ENCODE data around the gene NDUFC2.
"Not testable (repeated sequence)": the region's sequence is repeated elsewhere in the genome, so short reads cannot be mapped to it uniquely, and the experiment has no call there.

The NDUFC2 gene

DNA sequence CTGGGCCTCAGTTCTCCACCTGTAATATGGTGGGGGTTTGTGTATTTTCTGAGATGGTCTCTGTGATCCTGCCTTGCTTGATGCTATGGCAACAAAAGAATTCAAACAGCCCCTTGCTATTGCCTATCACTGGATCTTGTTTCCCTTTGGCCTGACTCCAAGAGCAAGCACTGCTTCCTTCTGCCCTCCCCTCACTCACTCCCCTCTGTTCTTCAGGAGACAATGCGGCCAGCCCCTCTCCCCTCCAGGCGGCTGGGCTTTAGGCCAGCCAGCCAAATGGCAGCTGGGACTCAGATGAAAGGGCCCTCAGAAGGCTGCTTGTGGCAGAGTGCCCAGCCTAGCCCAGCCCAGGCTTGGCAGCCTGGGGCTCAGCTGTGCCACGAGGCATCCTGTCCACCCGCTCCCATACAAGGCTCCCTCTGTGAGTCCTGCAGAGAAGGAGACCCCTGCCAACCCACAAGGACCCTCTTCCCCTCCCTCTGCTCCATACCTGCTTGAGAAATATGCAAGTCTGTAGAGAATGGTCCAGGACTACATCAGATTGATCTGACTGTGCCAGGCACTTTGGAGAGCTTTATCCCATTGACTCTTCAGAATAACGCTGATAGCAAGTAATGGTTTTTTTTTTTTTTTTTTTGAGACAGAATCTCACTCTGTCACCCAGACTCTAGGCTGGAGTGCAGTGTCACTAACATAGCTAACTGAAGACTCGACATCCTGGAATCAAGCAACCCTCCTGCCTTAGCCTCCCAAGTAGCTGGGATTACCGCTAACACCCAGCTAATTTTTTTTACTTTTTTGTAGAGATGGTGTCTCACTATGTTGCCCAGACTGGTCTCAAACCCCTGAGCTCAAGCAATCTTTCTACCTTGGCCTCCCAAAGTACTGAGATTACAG is 49.0 kb downstream of the NDUFC2 start:
- H3K4me3 ChIP-seq (ENCODE audit: low read depth, low read length): no peak overlapping the region
- DNase-seq (ENCODE audit: low read depth): peak; percentile 18
- TF ChIP-seq, protein P1, sequence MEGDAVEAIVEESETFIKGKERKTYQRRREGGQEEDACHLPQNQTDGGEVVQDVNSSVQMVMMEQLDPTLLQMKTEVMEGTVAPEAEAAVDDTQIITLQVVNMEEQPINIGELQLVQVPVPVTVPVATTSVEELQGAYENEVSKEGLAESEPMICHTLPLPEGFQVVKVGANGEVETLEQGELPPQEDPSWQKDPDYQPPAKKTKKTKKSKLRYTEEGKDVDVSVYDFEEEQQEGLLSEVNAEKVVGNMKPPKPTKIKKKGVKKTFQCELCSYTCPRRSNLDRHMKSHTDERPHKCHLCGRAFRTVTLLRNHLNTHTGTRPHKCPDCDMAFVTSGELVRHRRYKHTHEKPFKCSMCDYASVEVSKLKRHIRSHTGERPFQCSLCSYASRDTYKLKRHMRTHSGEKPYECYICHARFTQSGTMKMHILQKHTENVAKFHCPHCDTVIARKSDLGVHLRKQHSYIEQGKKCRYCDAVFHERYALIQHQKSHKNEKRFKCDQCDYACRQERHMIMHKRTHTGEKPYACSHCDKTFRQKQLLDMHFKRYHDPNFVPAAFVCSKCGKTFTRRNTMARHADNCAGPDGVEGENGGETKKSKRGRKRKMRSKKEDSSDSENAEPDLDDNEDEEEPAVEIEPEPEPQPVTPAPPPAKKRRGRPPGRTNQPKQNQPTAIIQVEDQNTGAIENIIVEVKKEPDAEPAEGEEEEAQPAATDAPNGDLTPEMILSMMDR (IDR thresholded peaks at IDR 0.05; ENCODE audit: control insufficient read depth, extremely low read depth, insufficient read depth): no peak

DNA sequence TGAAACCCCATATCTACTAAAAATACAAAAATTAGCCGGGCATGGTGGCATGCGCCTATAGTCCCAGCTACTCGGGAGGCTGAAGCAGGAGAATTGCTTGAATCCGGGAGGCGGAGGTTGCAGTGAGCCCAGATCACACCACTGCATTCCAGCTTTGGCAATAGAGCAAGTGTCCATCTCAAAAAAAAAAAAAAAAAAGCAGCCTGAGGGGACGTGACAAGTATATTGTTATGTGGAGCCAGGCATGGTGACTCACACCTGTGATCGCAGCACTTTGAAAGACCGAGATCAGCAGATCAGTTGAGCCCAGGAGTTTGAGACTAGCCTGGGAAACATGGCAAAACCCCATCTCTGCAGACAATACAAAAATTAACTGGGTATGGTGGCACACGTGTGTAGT is 51.2 kb downstream of the NDUFC2 start:
- DNase-seq (ENCODE audit: low read depth); H3K4me3 ChIP-seq (ENCODE audit: low read depth, low read length): not testable (repeated sequence)

DNA sequence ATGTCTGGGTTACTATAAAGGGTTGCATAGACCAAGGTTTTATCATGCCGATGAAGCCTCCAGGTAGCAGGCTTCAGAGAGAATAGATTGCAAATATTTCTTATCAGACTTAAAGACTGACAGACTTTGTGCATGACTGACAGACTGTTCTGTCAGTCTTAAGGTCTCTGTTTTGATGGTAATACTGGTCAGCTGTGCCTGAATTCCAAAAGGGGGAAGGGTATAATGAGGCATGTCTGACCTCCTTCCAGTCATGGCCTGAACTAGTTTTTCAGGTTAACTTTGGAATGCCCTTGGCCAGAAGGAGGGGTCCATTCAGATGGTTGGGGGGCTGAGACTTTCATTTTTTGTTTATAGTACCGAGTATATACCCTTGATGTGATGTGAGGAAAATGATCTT is 51.9 kb downstream of the NDUFC2 start:
- H3K4me3 ChIP-seq (ENCODE audit: low read depth, low read length): no peak overlapping the region
- no peak for DNase-seq (ENCODE audit: low read depth)
- TF ChIP-seq, protein P1 (IDR thresholded peaks at IDR 0.05; ENCODE audit: control insufficient read depth, extremely low read depth, insufficient read depth): no peak

DNA sequence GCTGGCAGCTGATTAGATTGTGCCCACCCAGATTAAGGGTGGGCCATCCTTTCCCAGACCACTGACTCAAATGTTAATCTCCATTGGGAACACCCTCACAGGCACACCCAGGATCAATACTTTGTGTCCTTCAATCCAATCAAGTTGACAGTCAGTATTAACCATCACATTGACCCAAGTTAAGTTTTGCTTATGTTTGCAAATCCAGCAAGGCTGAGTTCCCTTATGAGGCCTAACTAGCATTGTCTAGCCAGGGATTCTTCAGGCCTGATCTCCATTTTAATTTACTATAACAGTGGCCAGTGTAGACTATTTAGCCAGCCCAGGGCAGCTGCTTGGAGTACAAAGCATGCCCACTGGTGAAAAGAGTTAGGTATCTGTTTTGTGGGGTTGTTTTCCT is 54.3 kb downstream of the NDUFC2 start:
- TF ChIP-seq, protein P1 (IDR thresholded peaks at IDR 0.05; ENCODE audit: control insufficient read depth, extremely low read depth, insufficient read depth): no peak
- no peak for DNase-seq (ENCODE audit: low read depth)
- H3K4me3 ChIP-seq (ENCODE audit: low read depth, low read length): no peak overlapping the region

DNA sequence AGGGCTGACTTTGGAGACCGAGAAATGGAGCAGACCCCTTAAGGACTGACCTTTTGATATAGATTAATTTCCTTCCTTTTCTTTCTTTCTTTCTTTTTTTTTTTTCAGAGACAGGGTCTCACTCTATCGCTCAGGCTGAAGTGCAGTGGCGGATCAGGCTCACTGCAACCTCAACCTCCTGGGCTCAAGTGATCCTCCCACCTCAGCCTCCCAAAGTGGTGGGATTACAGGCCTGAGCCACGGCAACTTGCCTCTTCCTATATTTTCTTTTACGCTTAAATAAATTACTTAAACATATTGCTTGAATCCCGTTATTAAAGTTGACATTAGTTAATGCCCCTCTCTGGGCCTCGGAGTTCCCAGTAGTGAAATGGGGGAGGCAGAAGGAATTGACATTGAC is 56.2 kb downstream of the NDUFC2 start:
- DNase-seq (ENCODE audit: low read depth): no peak
- no peak overlapping the region for H3K4me3 ChIP-seq (ENCODE audit: low read depth, low read length)
- TF ChIP-seq, protein P1 (IDR thresholded peaks at IDR 0.05; ENCODE audit: control insufficient read depth, extremely low read depth, insufficient read depth): no peak

DNA sequence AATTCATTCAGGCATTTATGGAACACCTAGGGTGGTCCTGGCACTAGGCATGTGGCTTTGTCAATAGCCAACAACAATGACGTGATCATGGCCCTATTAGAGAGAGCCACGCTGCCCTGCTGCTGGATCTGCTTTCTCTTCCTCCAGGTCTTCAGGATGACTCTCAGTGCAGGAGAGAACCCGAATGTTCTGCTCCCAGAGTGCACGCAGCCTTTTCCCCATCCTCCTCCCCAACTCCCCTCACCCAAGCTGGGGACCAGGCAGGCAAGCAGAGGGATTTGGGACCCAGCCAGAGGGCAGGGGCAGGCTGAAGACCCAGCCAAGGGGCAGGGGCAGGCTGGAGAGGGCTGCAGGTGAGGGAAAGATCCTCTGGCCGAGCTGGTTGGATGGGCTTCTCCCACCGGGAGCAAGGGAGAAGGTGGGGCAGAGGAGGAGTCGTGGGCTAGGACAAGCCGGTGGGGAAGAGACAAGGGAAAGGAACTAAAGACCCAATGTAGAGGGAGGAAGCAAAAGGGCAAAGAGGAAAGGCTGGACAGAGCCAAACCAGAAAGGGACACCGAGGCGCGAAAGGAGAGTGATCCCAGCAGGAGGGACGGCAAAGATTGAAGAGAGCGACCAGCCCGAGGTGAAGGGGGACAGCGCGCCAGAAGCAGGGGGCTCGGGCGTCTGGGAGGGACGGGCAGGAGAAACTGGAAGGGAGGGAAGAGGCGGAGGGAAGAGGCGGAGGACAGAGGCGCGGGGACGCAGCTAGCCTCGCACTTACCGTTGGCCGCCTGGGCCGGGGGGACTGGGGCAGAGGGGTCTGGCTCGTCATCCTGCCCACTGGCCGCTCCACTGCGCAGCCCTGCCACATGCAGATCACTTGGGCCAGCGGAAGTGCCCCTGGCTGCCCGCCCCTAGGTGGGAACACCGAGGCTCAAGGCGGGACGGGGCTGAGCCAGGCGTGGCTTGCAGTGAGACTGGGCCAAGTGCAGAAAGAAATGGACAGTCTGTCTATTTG is 57.0 kb downstream of the NDUFC2 start, which contains the start of gene KCTD14:
Gene KCTD14 (minus strand): TSS at position 880 of the 1,000 bp plus-strand sequence. CDS start 27 bp downstream, at position 853.
- no peak for DNase-seq (ENCODE audit: low read depth)
- TF ChIP-seq, protein P1 (IDR thresholded peaks at IDR 0.05; ENCODE audit: control insufficient read depth, extremely low read depth, insufficient read depth): no peak
- H3K4me3 ChIP-seq (ENCODE audit: low read depth, low read length): no peak within 1 kb of the TSS

DNA sequence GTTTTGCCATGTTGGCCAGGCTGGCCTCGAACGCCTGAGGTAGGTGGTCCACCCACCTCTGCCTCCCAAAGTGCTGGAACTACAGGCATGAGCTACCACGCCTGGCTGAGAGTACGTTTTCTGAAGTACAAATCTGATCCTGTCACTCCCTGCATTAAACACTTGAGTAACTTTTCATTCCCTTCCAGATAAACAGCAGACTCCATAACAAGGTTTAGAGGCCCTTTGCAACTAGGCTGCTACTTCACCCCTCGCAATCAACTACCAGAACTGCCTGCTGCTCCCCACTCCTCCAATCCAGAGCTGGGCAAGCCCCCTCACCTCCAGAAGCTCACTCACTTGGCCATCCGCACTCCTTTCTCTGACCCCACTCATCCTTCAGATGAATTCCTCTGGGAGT is 58.1 kb downstream of the NDUFC2 start:
- TF ChIP-seq, protein P1 (IDR thresholded peaks at IDR 0.05; ENCODE audit: control insufficient read depth, extremely low read depth, insufficient read depth): no peak
- no peak for DNase-seq (ENCODE audit: low read depth)
- no peak overlapping the region for H3K4me3 ChIP-seq (ENCODE audit: low read depth, low read length)
